ENCODE measurements around the gene WNT2B. TPM values are rescaled to one million over a fixed set of nuclear protein-coding genes. Genes with fewer than 3 reads are reported as not detected.

Gene WNT2B
- total RNA-seq, 2 experiments from 2014 or later = 0.11 to 0.12 TPM

Small RNA genes within 50 kb of the gene (microRNA-seq; reads per million reads assigned to microRNA genes)
- gene MIR4256 (ENCODE audit: borderline replicate concordance) = not detected

Other genes with a start within 250 kb of the WNT2B start
- 1 to 10 TPM; 2.9 to 3.3 TPM for gene CTTNBP2NL, start 112.8 kb upstream of the WNT2B start, total RNA-seq
- 10 to 100 TPM; 10.0 to 10.6 TPM for gene ST7L, start 110.2 kb downstream of the WNT2B start, total RNA-seq
- gene CAPZA1, start 110.9 kb downstream of the WNT2B start, total RNA-seq = 100 to 1,000 TPM; 251 to 302 TPM
- 10 to 100 TPM; 80.3 to 87.5 TPM for gene MOV10, start 165.7 kb downstream of the WNT2B start, total RNA-seq
- gene RHOC, start 198.2 kb downstream of the WNT2B start, total RNA-seq = 10 to 100 TPM; 32.8 to 45.7 TPM
- gene PPM1J, start 206.4 kb downstream of the WNT2B start, total RNA-seq = under 1 TPM; 0.75 to 0.88 TPM